Fibroblast of skin of right quadriceps (primary cell): ENCODE measurements around the gene COG5.

Experiments used
- DNase-seq: peaks from one replicate; pipeline ENCODE4 v3.0.0-alpha.2; 2013

The COG5 gene

DNA sequence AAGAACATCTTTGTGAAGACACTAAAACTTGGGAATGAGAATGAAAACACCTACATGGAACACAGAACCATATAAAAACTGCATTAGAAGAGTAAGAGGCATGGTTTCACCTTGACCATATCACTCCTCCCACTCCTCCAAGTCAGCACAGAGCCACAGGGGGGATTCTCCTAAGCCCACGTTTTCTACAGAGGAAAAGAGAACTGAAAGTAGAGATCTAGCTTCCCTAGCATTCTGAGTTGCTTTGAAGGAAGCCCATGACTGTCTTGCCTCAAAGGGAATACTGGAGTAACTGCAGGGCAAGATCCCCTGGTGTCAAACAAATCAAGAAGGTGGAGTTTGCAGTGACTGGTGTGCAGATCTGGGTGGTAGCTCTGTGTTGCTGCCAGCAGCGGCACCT, 351.0 kb downstream of the COG5 start:
- DNase-seq: no peak

DNA sequence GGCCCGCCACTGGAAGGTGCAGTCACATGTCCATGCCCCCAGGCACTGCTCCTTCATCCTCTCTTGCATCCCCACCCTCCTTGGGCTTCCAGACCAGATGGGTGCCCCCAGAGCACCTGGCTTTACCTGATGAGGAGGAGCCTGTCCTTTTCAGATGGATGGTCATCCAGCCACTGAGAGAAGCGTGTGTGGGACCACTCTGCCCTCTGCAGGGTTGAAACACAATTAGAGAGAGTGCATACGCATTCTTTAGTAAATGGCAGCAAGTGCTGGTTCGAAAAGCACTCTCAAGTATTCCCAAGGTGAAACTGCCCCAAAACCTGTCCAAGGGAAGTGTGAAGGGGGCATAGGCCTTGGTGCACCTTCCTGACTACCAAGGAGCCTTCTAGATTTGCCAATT, 353.3 kb downstream of the COG5 start:
- DNase-seq: no peak

DNA sequence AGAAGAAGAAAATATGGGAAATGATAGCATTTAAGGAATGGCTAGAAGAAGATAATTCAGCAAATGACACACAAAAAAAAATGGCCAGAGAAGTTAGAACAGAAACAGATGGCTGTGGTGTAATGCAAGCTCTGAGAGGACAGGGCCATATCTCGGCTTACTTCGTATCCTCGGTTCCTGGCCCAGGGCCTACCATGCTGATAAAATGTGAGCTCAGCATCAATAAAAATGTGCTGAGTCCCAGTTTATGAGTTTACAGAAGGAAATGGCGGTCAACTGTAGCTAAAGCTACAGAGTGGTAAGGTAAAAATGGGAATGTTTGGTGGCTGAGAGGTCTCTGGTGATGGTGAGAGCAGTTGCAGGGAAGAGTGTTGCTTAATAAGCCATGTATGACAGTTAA, 354.2 kb downstream of the COG5 start:
- DNase-seq: no peak

DNA sequence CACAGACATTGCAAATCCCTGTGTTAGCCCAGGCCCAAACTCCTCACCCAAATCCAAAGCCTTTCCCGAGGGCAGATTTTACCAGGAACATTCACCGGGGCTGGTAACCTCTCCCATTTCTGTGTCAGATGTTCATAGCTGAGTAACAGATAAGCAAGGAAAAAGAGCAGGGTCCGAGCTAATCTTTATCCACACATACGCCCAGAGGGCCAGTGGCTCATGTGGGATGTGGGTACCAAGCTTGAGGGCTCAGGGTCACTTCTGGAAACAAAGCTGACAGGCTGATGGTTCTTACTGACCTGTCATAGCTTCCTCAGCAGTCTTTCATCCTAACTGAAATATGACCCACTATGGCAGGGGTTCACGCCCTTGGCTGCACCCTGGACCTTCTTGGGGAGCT, 355.2 kb downstream of the COG5 start:
- DNase-seq: no peak

DNA sequence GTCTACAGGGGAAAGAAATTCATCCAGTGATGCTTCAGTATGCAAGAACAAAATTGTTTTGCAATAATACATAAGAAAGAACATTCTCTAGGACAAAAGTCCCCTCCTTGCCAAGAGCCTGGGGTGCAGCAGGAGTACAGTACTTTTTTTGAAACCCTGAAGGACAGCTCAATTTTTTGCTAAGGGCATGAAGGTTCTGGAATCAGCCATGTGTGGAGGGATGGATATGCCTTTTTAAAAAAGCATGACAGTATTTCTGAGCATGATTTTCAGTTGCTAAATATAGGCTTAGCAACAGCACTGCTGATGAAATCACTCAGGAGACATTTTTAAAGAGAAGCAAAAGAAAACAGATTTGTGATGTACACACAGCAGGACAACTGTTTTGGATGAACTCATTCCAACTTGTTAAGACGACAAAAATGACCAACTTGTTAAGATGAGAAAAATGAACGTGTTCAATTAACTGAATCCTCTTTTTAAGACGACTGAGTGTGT, 355.6 kb downstream of the COG5 start:
- no peak for DNase-seq

DNA sequence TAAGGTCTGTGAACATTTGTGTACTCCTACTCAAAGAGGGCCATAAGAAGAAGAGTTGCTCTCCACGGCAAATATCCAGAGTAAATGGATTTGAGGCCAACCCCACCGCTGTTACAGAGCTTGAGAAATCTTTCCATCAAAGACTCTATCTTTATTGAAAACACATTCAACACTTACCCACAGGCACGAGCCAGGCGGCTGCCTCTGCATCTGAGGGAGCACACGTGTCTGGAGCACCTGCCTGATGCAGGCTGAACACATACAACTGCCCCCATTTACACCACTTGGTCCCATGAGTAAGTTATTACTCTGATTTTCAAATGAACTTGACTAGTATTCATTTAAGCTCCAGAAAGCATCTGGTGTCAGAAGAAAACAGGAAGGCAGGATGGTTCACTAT, 356.3 kb downstream of the COG5 start:
- no peak for DNase-seq

DNA sequence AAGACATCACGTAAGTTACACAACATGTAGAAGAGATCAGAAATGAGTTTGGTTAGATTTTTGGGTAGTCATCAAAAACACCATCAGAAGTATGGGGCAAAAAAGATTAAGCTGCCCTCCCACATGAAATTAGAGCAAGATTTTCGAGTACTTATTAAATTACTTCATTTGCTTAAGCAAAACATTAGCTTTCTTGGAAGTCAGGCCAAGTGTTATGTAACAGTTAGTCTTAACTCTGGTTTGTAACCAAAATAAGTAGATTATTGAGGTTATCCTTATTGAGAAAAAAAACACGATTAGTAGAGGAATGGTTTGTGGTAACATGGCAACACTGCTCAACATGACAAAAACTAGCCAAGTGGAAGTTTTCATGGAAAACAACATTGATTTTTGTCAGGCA, 357.0 kb downstream of the COG5 start:
- no peak for DNase-seq

DNA sequence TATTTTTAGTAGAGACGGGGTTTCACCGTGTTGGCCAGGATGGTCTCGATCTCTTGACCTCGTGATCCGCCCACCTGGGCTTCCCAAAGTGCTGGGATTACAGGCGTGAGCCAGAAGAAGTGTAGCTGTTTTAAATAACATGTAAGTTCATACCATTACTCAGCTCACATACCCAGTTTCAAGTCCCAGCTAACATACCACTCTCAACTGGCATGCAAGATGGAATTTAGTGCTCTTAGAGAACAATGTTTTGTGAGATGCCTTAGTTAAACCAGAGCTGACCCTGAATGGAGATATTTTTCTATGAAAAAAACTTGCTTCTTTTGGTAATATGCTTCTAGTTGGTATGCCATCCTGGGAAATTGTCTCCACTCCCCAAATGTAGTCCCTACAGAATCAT, 357.6 kb downstream of the COG5 start:
- DNase-seq: no peak

DNA sequence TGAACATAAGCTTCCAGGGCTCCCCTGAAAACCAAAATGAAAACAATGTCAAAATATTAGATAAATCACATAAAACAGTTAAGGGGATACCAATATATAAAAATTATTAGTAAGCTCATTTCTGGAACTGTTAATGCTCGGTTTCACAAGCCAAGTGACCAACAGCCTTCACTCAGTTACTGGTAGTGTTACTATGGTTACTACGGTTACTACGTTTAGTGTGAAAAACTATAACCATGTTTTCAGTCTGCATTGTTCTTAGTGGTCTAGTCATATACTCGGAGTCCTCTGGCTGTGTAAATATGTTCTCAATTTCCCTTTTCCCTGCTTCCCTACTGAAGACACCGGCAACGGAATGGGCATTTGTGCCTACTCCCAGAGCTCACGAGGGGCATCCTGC, 360.1 kb downstream of the COG5 start:
- no peak for DNase-seq

DNA sequence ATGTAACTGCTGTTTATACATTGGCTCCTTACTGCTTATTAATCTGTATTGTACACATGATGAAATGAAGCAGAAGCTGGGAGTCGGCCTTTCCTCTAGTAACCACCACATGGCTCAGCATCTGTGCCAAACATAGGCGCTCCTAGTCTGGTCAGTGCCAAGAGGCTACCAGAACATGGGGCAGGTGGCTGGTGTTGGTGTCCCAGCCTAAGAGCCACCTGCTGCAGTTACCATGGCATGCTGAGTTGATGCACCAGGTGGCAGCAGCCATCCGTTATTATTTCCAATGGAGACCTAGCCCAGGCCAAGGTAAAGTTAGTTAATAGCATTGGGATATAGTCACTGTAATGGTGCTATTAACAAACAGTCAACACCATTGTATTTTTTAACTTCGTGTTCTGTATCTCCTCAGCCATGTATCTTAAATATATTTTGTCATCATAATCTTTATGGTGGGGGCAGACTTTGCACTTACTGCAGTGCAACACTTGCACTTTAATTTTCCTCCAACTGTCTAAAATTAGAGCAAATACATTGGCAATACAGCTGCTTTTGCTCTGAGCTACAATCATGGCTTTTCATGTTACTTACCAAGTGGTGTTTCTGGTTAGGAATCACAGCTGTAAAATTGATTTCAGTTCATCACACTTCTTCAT, 361.8 kb downstream of the COG5 start:
- peak; percentile 19 for DNase-seq

DNA sequence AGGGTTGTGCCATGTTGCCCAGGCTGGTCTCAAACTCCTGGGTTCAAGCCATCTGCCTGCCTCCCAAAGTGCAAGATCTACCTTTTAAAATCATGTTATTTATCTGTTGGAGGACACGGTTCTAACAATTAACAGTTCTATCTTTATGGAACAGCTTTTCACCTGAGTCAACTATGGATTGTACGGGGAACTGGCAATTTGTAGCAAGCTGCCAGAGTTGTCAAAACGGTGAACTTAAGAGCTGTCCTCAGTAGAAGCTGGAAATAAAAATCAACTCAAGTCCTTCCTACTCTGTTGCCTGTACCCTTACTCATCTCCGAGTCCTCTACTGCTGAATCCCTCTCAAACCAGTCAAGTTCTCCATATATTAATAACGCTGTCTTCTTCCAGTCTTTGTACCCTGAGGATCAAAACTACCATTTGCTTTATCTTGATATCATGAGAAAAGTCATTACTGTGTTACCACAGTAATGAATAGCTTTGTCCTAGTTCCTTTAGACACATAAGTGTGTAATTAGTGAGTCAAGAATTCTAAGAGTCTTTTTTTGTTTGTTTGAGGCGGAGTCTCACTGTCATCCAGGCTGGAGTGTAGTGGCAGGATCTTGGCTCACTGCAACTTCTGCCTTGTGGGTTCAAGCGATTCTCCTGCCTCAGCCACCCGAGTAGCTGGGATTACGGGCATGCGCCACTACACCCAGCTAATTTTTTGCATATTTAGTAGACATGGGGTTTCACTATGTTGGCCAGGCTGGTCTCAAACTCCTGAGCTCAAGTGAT, 366.7 kb downstream of the COG5 start:
- no peak for DNase-seq

DNA sequence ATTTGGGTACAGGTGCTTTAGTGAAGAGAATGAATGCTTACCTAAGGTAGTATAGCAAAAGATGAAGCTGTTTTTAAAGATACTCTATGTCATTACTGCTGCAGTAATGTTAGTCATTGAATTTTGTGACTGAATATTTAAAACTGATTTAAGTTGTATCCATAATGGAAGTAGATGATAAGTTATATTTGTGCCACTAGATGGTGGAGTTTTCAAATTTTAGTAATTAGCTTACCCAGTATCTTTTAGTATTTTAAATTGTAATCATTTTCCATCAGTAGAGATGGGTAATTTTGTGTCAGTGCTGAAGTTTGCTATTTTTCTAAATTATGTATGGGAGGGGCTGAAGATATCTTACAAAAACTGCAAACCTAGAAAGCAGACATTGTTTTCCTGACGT, 369.7 kb downstream of the COG5 start:
- DNase-seq: no peak

DNA sequence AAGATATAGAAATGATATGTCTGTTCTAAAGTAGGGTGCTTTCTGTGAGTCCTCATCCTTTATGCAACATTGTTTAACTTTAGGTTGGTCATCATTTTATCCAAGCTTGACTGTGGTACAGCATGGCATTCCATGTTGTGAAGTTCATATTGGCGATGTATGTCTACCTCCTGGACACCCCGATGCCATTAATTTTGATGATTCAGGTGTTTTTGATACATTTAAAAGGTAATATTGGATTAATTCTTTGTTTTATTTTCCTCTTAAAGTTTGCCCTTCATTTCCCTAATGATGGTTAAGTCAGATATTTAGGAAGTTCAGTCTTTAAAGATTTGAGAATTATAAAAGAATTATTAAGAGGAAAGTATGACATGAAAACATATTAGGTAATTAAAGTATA, 373.6 kb downstream of the COG5 start:
- no peak for DNase-seq

DNA sequence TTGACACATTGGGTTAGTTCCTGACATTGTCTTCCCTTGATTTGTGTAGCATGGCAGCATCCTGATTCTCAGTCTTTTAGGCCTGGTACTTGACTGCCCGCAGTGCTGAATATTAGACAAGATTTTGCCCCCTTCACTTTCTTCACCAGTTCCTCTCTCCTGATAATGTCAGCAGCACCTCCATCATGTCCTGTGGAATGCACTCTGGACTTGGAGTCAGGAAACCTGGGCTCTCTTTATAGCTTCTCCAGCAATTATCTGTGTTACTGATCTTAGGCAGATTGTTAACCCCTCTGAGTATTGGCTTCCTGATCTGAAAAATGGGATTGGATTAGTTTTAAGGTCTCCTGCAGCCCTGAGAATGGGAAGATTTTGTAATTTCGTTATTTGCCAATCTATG, 375.9 kb downstream of the COG5 start:
- DNase-seq: no peak

DNA sequence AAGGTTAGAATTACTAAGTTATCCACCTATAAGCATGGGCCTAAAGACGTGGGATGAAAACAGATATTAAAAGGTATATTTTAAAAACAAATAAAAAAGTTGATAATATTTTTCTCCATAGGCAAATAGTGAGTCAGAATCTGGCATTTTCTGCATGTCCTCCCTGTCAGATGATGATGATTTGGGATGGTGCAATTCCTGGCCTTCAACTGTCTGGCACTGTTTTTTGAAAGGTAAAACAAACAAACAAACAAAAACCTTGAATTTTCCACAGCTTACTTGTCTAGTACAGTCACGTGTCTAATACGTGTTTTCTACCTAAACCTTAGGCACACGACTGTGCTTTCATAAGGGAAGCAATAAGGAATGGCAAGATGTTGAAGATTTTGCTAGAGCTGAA, 377.5 kb downstream of the COG5 start:
- no peak for DNase-seq

DNA sequence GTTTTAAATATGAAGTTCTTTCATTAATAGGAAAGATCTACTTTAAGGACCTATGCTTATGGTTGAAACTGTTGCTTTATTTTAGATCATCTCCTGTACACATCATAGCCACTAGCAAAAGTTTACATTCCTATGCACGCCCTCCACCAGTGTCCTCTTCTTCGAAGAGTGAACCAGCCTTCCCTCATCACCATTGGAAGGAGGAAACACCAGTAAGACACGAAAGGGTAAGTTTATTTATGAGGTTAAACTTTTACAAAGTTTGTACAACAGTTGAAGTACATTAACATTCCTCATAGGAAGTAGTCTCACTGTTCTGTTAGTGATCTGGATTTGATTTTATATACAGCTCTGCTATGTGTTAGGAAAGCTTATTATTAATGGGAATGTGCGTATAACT, 378.0 kb downstream of the COG5 start:
- DNase-seq: no peak

DNA sequence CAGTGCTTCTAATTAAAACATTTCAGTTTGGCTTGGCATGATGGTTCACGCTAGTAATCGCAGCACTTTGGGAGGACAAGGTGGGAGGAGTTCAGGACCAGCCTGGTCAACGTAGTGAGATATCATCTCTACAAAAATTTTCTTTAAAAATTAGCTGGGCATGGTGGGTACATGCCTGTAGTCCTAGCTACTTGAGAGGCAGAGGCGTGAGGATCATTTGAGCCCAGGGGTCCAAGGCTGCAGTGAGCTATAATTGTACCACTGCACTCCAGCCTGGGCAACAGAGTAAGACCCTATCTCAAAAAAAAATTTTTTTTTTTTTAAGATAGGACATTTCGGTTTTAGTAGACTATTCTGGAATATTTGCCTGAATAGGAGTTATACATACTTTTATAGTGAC, 382.5 kb downstream of the COG5 start:
- DNase-seq: no peak

DNA sequence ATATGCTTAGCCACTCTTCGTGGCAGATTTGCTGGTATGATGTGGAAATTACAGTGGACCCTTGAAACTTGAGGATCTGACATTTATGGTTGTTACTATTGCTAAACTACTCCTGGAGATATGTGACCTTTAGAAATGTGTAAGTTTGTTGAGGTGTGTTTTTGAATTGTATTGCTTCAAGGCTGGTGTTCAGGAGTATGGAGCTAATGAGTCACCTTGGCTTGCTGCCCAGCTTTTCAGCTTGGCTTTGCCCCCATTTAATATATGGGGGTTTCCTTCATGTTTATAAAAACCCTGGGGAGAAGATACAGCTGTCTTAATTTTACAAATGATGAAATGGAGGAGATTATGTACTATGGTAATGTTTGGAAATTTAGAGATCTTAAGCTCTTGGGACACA, 383.3 kb downstream of the COG5 start:
- peak; percentile 88 for DNase-seq

DNA sequence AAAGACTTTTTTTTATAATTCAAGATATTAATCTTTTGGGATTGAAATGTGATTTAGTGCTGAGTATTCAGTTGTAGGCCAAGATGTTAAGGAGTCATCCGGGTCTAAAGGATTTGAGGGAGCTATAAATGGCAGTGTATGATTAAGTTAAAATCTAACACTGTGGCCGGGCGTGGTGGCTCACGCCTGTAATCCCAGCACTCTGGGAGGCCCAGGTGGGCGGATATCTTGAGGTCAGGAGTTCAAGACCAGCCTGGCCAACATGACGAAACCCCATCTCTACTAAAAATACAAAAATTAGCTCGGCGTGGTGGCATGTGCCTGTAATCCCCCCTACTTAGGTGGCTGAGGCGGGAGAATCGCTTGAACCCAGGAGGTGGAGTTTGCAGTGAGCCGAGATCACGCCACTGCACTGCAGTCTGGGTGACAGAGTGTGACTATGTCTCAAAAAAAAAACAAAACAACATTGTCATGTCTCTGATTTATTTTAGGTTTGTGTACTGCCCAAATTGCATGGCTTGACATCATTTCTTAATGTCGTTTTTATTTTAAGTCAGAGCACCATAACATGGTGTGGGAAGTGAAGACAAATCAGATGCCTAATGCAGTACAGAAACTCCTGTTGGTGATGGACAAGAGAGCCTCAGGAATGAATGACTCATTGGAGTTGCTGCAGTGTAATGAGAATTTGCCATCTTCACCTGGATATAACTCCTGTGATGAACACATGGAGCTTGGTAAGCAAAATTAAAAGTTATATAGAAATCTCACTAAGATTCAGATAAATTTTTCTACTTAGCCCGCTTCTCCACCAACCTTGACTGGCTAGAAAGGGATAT, 384.2 kb downstream of the COG5 start:
- DNase-seq: peak; percentile 44

DNA sequence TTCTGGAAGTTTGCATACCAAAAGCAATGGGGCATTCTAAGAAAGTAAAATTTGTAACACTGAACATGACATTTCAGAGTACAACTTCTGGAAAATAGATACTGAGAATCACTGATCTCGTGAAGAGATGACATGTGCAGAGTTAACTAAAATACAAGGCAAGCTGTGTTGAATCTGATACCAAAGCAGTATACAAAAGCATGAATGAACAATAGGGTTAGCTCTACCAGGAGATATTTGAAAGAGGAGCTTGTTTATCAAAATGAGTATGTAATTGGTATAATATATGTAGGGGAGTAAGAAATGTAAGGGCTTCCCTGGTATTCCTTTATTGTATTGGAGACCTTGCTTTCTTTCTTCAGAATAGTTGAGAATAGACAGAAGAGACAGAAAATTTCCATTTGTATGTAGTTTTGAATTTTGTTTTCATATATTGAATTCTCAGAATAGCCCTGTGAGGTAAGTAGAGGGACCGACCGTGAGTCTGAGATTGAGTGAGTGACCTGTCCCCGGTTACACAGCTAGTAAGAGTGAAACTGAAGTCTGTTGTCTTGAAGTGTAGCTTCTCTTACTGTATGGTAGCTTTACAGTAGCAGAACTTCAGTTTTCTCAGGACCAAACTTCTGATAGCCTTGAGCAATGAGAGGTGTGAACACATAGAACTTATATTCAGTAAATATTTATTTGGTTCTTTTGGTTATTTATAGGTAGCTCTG, 389.9 kb downstream of the COG5 start:
- no peak for DNase-seq

DNA sequence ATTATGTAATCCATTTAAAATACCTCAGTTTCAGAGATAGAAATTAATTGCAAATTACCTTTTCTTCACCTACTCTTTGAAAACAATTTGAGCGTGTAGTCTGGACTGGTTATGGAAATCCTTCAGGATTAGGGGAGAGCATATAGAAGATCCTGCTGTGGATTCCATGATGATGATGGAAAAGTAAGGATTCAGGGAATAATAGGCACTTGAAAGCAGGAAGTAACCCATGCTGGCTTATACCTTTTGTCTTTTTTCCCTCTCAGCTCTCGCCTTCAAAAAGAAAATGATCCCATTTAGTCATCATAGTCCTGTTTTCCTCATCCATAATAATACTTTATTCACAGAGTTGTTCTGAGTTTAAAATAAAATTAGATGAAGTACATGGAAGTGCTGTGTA, 390.5 kb downstream of the COG5 start:
- no peak for DNase-seq

DNA sequence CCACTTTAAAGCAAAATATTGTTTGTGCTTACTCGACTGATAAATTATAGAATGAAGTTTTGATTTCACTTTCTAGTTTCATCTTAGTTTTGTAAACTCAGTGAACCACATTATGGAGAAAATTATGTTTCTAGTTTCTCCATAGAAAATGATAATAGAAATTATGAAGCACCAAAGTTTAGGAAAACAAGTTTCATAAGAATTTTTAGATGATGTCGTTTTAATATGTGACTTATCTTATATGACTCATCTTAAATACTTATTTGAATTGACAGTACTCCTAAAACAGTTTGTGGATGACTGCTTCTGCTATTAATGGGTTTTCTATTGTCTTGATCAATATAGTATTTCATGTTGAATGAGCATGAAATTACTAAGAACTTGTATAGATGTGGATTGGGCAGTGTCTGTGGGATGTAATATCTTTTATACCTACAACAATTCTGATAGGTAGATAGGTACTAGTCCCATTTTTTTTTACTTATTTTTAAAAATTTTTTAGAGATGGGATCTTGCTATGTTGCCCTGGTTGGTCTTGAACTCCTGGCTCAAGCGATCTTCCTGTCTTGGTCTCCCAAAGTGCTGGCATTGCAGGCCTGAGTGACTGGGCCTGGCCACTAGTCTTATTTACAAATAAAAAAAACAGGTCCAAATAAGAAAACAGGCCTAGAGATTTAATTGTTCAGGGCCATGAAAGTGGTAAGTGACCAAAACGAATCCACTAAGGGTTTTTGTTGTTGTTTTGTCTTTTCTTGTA, 391.3 kb downstream of the COG5 start:
- DNase-seq: no peak
